Panc1 (cell line): ENCODE data around the gene KCNMB2. TPM values are rescaled to one million over a fixed set of nuclear protein-coding genes. Genes with fewer than 3 reads are reported as not detected.

Source experiments
- ATAC-seq: fragments of 200-7000 bp; cut with Tn5 transposase; 2 replicates; pipeline ENCODE4 v1.9.1; 2020; ENCODE audit warnings: mild to moderate bottlenecking, moderate library complexity
- BruUV-seq: library from RNA; stranded (reverse); fragments of 400-500 nt; replicated peaks from 2 replicates; lab custom pipeline; 2021; lab: Mats Ljungman, UMichigan
- CTCF ChIA-PET: fragments of 300-600 bp; sonication (Branson Sonifier 250); formaldehyde crosslinking; loops from one replicate; lab custom pipeline; 2022; ENCODE audit warnings: antibody characterized with exemption; lab: Charles Lee
- POLR2A ChIA-PET: fragments of 300-600 bp; sonication (Branson Sonifier 250); formaldehyde crosslinking; loops from one replicate; lab custom pipeline; 2022; ENCODE audit warnings: antibody characterized with exemption; lab: Charles Lee
- DNase-seq: peaks from one replicate; pipeline ENCODE4 v3.0.0-alpha.2; 2010; ENCODE audit warnings: low read depth, low spot score
- H3K27ac ChIP-seq: 2 replicates; pipeline ENCODE4 v1.5.1; 2011; ENCODE audit warnings: mild to moderate bottlenecking, low read length, inconsistent platforms
- H3K27me3 ChIP-seq: fragments of 200-500 bp; sonication (Bioruptor generic); 2 replicates; pipeline ENCODE4 v1.6.0; 2014; ENCODE audit warnings: low read length, inconsistent platforms; ENCODE audit not compliant: control insufficient read depth, insufficient read depth
- H3K36me3 ChIP-seq: fragments of 200-500 bp; sonication (Bioruptor generic); 2 replicates; pipeline ENCODE4 v1.5.1; 2014; ENCODE audit warnings: inconsistent platforms, mild to moderate bottlenecking, low read length, moderate library complexity; ENCODE audit not compliant: control insufficient read depth, insufficient read depth
- H3K4me1 ChIP-seq: 2 replicates; pipeline ENCODE4 v1.5.1; 2011; ENCODE audit warnings: inconsistent platforms, mild to moderate bottlenecking, low read length, moderate library complexity; ENCODE audit not compliant: control insufficient read depth, insufficient read depth
- H3K4me3 ChIP-seq, 2 experiments: 2 replicates each; pipeline ENCODE4 v1.5.1; 2011 to 2012; ENCODE audit warnings: low read depth in 2 of 2, low read length in 2 of 2, mild to moderate bottlenecking in 2 of 2, inconsistent platforms in 1 of 2, moderate library complexity in 1 of 2
- H3K9me3 ChIP-seq: fragments of 200-500 bp; sonication (Bioruptor generic); 2 replicates; pipeline ENCODE4 v1.5.1; 2014; ENCODE audit warnings: low read depth, mild to moderate bottlenecking, inconsistent platforms, low read length, moderate library complexity; ENCODE audit not compliant: control insufficient read depth, insufficient read depth
- CTCF ChIP-seq: fragments of 450-650 bp; IDR thresholded peaks from 2 replicates; pipeline ENCODE4 v1.5.1; 2017; ENCODE audit warnings: mild to moderate bottlenecking
- POLR2AphosphoS5 ChIP-seq: IDR thresholded peaks from 2 replicates; pipeline ENCODE4 v1.6.1; 2012; ENCODE audit warnings: mild to moderate bottlenecking, low read depth, low read length, moderate library complexity
- REST ChIP-seq, 2 experiments: IDR thresholded peaks; 2 replicates each; pipeline ENCODE4 v1.6.1; 2011 to 2012; ENCODE audit warnings: low read depth in 2 of 2, control low read depth in 1 of 2, low read length in 1 of 2, mild to moderate bottlenecking in 1 of 2, moderate library complexity in 1 of 2; ENCODE audit not compliant: insufficient read depth in 1 of 2
- SIN3A ChIP-seq: IDR thresholded peaks from 2 replicates; pipeline ENCODE4 v1.6.1; 2012; ENCODE audit warnings: low read depth, mild to moderate bottlenecking, low read length, moderate library complexity, borderline replicate concordance; ENCODE audit not compliant: insufficient read depth
- TCF7L2 ChIP-seq: IDR thresholded peaks from 2 replicates; pipeline ENCODE4 v1.6.1; 2011; ENCODE audit warnings: mild to moderate bottlenecking, low read depth, low read length, inconsistent platforms
- in situ Hi-C: cut with HindIII; loops from 2 replicates; pipeline ENCODE4 v1.10.0; 2016; ENCODE audit warnings: low sequenced_read_pairs, low pct_unique_long_range_greater_than_20kb
- intact Hi-C: fragments of 100-400 bp; cut with micrococcal nuclease; formaldehyde crosslinking; loops from one replicate; pipeline ENCODE4 v1.10.0; 2022; ENCODE audit not compliant: unreplicated experiment
- total RNA-seq: library from RNA; stranded (reverse); gene quantifications from one replicate; pipeline ENCODE4 v1.2.1, GENCODE V29; 2021; ENCODE audit not compliant: unreplicated experiment

The KCNMB2 gene
- total RNA-seq, 1 experiment from 2014 or later, result not detected

GRCh38 chr3:178714925-178715832, 178.9 kb downstream of the KCNMB2 start:
- intact Hi-C loops, result no loop called here
- CTCF ChIA-PET, result no interaction called here
- DNase-seq (no peak), ATAC-seq (no peak)
- Histone ChIP-seq H3K36me3 (no peaks in the 10 kb centered on the region), H3K4me1 (no peaks in the 10 kb centered on the region), H3K4me3 (no peak overlapping the region), H3K27ac (no peak overlapping the region), H3K27me3 (no peaks in the 10 kb centered on the region), H3K9me3 (no peaks in the 10 kb centered on the region)
- POLR2A ChIA-PET, result no interaction called here
- in situ Hi-C loops, result no loop called here
- TF ChIP-seq CTCF (no peak), TCF7L2 (no peak), POLR2AphosphoS5 (no peak), REST (IDR thresholded peaks at IDR 0.05; ENCODE audit: insufficient read depth in 1 of 2, low read depth in 2 of 2, low read length in 1 of 2) (no peak), SIN3A (no peak)
- BruUV-seq, result no TSS peak

- ChIA-PET CTCF (no interaction called here), POLR2A (no interaction called here)
- BruUV-seq, result no TSS peak
- Histone ChIP-seq H3K27me3 (no peaks in the 10 kb centered on the region), H3K36me3 (no peaks in the 10 kb centered on the region), H3K9me3 (no peaks in the 10 kb centered on the region), H3K4me3 (no peak overlapping the region), H3K4me1 (no peaks in the 10 kb centered on the region), H3K27ac (no peak overlapping the region)
- in situ Hi-C loops, result no loop called here
- TF ChIP-seq SIN3A, result no peak
- TF ChIP-seq TCF7L2, result no peak
- no peak for TF ChIP-seq REST (IDR thresholded peaks at IDR 0.05; ENCODE audit: insufficient read depth in 1 of 2, low read depth in 2 of 2, low read length in 1 of 2)
- TF ChIP-seq POLR2AphosphoS5, result no peak
- no peak for TF ChIP-seq CTCF
- ATAC-seq (no peak), DNase-seq (no peak)
- intact Hi-C loops, result no loop called here
Measured at GRCh38 chr3:178718995-178719635, 182.9 kb downstream of the KCNMB2 start.
